ENCODE measurements around the gene CCL3. TPM values are rescaled to one million over a fixed set of nuclear protein-coding genes. Genes with fewer than 3 reads are reported as not detected.

CCL3 gene
- total RNA-seq, 1 experiment from 2014 or later, result 0.98 TPM

DNA sequence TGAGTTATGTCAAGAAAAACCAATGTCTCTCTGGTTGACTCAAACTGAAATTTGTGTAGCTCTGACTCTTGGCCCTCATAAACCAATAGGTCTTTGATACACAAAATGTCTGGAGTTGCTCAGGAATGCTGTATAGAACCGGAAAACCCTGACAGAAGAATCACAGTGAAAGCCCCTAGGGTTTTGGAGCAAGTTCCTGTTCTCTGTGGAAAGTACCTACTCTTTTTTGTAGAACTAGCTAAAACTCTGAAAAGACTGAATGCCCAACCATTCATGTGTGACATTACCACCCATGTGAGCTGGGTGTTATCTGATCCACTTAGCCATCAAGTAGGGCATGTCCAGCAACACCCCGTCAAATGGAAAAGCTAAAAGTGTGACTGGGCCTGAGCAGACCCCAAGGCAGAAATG lies 42.5 kb upstream of the CCL3 start:
- Histone ChIP-seq H3K27me3 (ENCODE audit: insufficient read depth, low read length) (0 out of 2 replicates have a peak, but pooled peaks cover 7% of the 10 kb centered on the region), H3K9me3 (ENCODE audit: control insufficient read depth in 1 of 2, insufficient read depth in 1 of 2, low read depth in 1 of 2, low read length in 2 of 2) (no peaks in the 10 kb centered on the region), H3K79me2 (ENCODE audit: insufficient read depth, low read length) (no peaks in the 10 kb centered on the region), H3K4me1 (ENCODE audit: control insufficient read depth in 1 of 2, insufficient read depth in 2 of 2, low read length in 2 of 2) (no peaks in the 10 kb centered on the region), H3K4me3 (replicated peaks in 1 of 2; ENCODE audit: low read depth in 1 of 2, low read length in 2 of 2) (no peak overlapping the region), H3K36me3 (ENCODE audit: control insufficient read depth in 1 of 2, insufficient read depth in 2 of 2, low read length in 2 of 2) (no peaks in the 10 kb centered on the region), H4K20me1 (ENCODE audit: insufficient read depth) (no peaks in the 10 kb centered on the region), H2AFZ (ENCODE audit: low read depth, low read length, poor library complexity, severe bottlenecking) (no peak overlapping the region), H3K4me2 (ENCODE audit: low read length) (no peak overlapping the region), H3K27ac (ENCODE audit: low read depth, low read length) (no peak overlapping the region), H3K9me2 (ENCODE audit: insufficient read depth) (no peaks in the 10 kb centered on the region), H3K9ac (ENCODE audit: low read length) (no peak overlapping the region)
- no TSS peak for BruUV-seq (replicated peaks)
- TF ChIP-seq FOSL1 (IDR thresholded peaks at IDR 0.05; ENCODE audit: low read depth) (no peak), ZNF274 (IDR thresholded peaks at IDR 0.05; ENCODE audit: low read depth, low read length) (no peak), CEBPB (IDR thresholded peaks at IDR 0.05; ENCODE audit: low read depth) (no peak), JUND (IDR thresholded peaks at IDR 0.05) (no peak), EZH2phosphoT487 (IDR thresholded peaks at IDR 0.05; ENCODE audit: borderline replicate concordance) (no peak)
- ChIA-PET CTCF (interaction anchor here (0.7 to 3.3 kb wide), 2 partner anchors 15 to 17 kb away, joined by 3 to 37 read pairs; no protein-coding TSS in a partner anchor), RAD21 (ENCODE audit: low non-redundant PET in 1 of 2, low total read pairs in 2 of 2, uncharacterized antibody in 2 of 2, unreplicated experiment in 2 of 2) (no interaction called here), POLR2A (no interaction called here)
- ATAC-seq (no peak), DNase-seq (ENCODE audit: low read depth, low spot score) (no peak)
- intact Hi-C loops (cut with micrococcal nuclease), result no loop called here

DNA sequence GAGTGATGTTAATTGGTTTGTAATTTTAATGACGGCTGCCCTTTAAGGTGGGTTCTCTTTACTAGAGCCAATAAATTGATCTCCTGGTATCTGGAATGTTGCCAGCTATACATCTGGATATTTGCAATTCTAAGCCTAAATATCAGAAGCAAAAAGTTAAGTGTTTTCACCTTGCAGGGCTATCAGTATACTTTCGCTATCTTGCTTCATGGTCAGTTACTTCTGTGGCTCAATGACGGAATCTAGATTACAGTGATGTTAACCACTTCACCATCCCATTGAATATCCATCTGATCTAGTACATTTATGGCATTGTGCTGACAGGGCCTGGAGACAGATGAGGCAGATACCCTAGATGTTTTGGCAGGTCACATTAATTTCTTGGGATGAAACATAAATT lies 42.0 kb upstream of the CCL3 start:
- DNase-seq (ENCODE audit: low read depth, low spot score), result no peak
- Histone ChIP-seq H4K20me1 (ENCODE audit: insufficient read depth) (no peaks in the 10 kb centered on the region), H3K27me3 (ENCODE audit: insufficient read depth, low read length) (0 out of 2 replicates have a peak, but pooled peaks cover 7% of the 10 kb centered on the region), H3K9ac (ENCODE audit: low read length) (no peak overlapping the region), H3K9me2 (ENCODE audit: insufficient read depth) (no peaks in the 10 kb centered on the region), H3K4me3 (replicated peaks in 1 of 2; ENCODE audit: low read depth in 1 of 2, low read length in 2 of 2) (no peak overlapping the region), H3K27ac (ENCODE audit: low read depth, low read length) (no peak overlapping the region), H3K79me2 (ENCODE audit: insufficient read depth, low read length) (no peaks in the 10 kb centered on the region), H2AFZ (ENCODE audit: low read depth, low read length, poor library complexity, severe bottlenecking) (no peak overlapping the region), H3K4me1 (ENCODE audit: control insufficient read depth in 1 of 2, insufficient read depth in 2 of 2, low read length in 2 of 2) (no peaks in the 10 kb centered on the region), H3K9me3 (ENCODE audit: control insufficient read depth in 1 of 2, insufficient read depth in 1 of 2, low read depth in 1 of 2, low read length in 2 of 2) (no peaks in the 10 kb centered on the region), H3K4me2 (ENCODE audit: low read length) (no peak overlapping the region), H3K36me3 (ENCODE audit: control insufficient read depth in 1 of 2, insufficient read depth in 2 of 2, low read length in 2 of 2) (no peaks in the 10 kb centered on the region)
- ChIA-PET POLR2A (no interaction called here), RAD21 (ENCODE audit: low non-redundant PET in 1 of 2, low total read pairs in 2 of 2, uncharacterized antibody in 2 of 2, unreplicated experiment in 2 of 2) (no interaction called here), CTCF (interaction anchor here (3.3 kb wide), 1 partner anchor 17 kb away, joined by 37 read pairs; no protein-coding TSS in a partner anchor)
- TF ChIP-seq YY1 (IDR thresholded peaks at IDR 0.05; ENCODE audit: extremely low read depth, insufficient replicate concordance, low read depth, low read length), result no peak
- no peak for TF ChIP-seq EZH2phosphoT487 (IDR thresholded peaks at IDR 0.05; ENCODE audit: borderline replicate concordance)
- TF ChIP-seq SP1 (IDR thresholded peaks at IDR 0.05; ENCODE audit: low read depth), result no peak
- no peak for TF ChIP-seq MAX (IDR thresholded peaks at IDR 0.05)
- no peak for TF ChIP-seq CEBPB (IDR thresholded peaks at IDR 0.05; ENCODE audit: low read depth)
- no peak for TF ChIP-seq ZBTB33 (IDR thresholded peaks at IDR 0.05; ENCODE audit: extremely low read depth, insufficient replicate concordance, low read length)
- no peak for TF ChIP-seq ZFX (IDR thresholded peaks at IDR 0.05)
- no peak for TF ChIP-seq POLR2AphosphoS5 (IDR thresholded peaks at IDR 0.05; ENCODE audit: low read depth, low read length)
- ATAC-seq, result no peak
- no TSS peak for BruUV-seq (replicated peaks)
- intact Hi-C loops (cut with micrococcal nuclease), result no loop called here
